ENCODE results near the gene SMCO2.

Gene SMCO2

GRCh38 chr12:27530157-27530922, 83.8 kb downstream of the SMCO2 start:
- TF ChIP-seq CTCF (IDR thresholded peaks at IDR 0.05; ENCODE audit: low read depth, low read length, missing control alignments): no peak
- no peak for DNase-seq (ENCODE audit: low read depth)
- H3K4me3 ChIP-seq (ENCODE audit: low read depth, low read length): no peak overlapping the region
- in situ Hi-C loops (cut with HindIII; ENCODE audit: low sequenced_read_pairs): no loop called here

GRCh38 chr12:27531896-27532295, 85.4 kb downstream of the SMCO2 start:
- DNase-seq (ENCODE audit: low read depth): no peak
- TF ChIP-seq CTCF (IDR thresholded peaks at IDR 0.05; ENCODE audit: low read depth, low read length, missing control alignments): no peak
- in situ Hi-C loops (cut with HindIII; ENCODE audit: low sequenced_read_pairs): no loop called here
- no peak overlapping the region for H3K4me3 ChIP-seq (ENCODE audit: low read depth, low read length)

- DNase-seq (ENCODE audit: low read depth): peak; percentile 76
- TF ChIP-seq CTCF (IDR thresholded peaks at IDR 0.05; ENCODE audit: low read depth, low read length, missing control alignments): no peak
- H3K4me3 ChIP-seq (ENCODE audit: low read depth, low read length): no peak overlapping the region
These were observed 87.7 kb downstream of the SMCO2 start for GRCh38 chr12:27534060-27534764.

DNA sequence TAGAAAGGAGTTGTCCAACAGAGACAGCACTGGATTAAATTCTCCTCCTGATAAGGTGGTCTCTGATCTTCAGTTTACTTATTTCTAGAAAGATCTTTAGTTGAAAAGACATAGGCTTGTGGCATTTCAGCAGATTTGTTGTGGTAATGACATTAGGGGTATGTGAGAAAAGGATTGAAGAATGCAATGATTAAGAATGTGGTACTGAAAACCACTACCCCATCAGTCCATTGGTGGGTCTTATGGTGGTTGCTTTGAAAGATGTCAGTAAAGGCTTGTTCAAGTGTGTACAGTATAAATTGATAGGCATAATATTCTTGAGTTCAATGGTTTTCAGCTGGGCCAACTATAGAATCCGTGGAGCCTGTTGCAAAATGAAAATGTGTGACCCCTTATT, 88.2 kb downstream of the SMCO2 start:
- DNase-seq (ENCODE audit: low read depth): no peak
- H3K4me3 ChIP-seq (ENCODE audit: low read depth, low read length): no peak overlapping the region
- no peak for TF ChIP-seq CTCF (IDR thresholded peaks at IDR 0.05; ENCODE audit: low read depth, low read length, missing control alignments)
- in situ Hi-C loops (cut with HindIII; ENCODE audit: low sequenced_read_pairs): no loop called here

More at GRCh38 chr12:27534060-27534764, 87.7 kb downstream of the SMCO2 start:
- in situ Hi-C loops (cut with HindIII; ENCODE audit: low sequenced_read_pairs): no loop called here

DNA sequence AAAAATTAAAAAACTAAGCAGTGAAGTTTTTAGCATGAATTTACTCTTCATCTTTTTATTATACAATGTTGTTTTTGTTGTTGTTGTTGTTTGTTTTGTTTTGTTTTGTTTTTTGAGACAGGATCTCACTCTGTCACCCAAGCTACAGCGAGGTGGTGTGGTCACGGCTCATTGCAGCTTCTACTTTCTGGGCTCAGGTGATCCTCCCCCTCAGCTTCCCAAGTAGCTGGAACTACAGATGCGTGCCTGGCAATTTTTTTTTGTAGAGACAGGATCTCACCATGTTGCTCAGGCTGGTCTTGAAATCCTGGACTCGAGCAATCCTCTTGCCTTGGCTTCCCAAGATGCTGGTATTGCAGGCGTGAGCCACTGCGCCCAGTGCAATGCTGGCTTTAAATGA, 88.8 kb downstream of the SMCO2 start:
- DNase-seq (ENCODE audit: low read depth): no peak
- H3K4me3 ChIP-seq (ENCODE audit: low read depth, low read length): no peak overlapping the region
- no peak for TF ChIP-seq CTCF (IDR thresholded peaks at IDR 0.05; ENCODE audit: low read depth, low read length, missing control alignments)
- in situ Hi-C loops (cut with HindIII; ENCODE audit: low sequenced_read_pairs): no loop called here

DNA sequence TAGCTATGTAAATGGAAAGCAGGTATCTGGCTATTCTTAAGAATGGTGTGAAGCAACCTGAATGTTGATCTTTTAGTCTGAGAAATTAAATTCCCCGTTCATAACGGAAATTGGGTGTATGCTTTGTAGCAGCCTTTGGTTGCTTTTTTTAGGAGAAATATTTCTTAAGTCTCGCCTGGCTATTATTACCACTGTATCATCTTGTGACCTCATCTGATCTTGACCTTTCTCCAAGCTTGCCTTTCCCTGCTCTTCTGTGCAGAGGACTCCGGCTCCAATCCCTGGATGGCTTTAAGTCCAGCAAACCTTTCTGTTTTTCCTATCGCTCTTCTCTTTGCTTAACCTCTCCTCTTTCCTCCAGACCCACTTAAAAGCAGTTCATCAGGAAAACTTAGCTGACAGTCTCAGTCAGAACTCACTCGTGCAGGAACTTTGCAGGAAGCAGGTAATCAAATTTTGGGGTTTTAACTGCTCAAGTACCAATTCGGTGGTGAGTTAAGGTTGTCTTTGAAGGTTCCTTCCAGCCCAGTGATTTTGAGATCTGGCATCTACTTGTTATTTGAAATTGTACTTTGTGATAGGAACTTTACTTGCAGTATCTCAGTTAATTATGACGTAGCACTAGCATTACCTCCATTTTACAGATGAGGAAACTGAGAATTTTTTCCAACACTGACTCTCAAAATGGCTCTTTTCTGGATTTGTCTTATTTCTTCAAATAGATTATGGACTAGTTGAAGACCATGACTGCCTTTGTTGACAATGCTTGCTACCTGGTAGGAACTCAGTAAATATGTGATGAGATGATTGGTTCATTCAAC, 91.5 kb downstream of the SMCO2 start:
- no peak for DNase-seq (ENCODE audit: low read depth)
- in situ Hi-C loops (cut with HindIII; ENCODE audit: low sequenced_read_pairs): no loop called here
- H3K4me3 ChIP-seq (ENCODE audit: low read depth, low read length): no peak overlapping the region
- TF ChIP-seq CTCF (IDR thresholded peaks at IDR 0.05; ENCODE audit: low read depth, low read length, missing control alignments): no peak
